ENCODE data around the gene CBFA2T3.

CBFA2T3 gene

GRCh38 chr16:88936556-88937205 is 40.3 kb downstream of the CBFA2T3 start:
- DNase-seq: no peak

- peak; percentile 76 for DNase-seq
Observed at GRCh38 chr16:88936008-88936555, 40.9 kb downstream of the CBFA2T3 start.

- DNase-seq: no peak
Observed at GRCh38 chr16:88934066-88934667, 42.8 kb downstream of the CBFA2T3 start.

- DNase-seq: no peak
Observed at GRCh38 chr16:88932929-88933328, 44.1 kb downstream of the CBFA2T3 start.

GRCh38 chr16:88931936-88932335 is 45.1 kb downstream of the CBFA2T3 start:
- no peak for DNase-seq

GRCh38 chr16:88931373-88931900 is 45.6 kb downstream of the CBFA2T3 start:
- DNase-seq: no peak

- no peak for DNase-seq
Observed at GRCh38 chr16:88930716-88931115, 46.3 kb downstream of the CBFA2T3 start.

GRCh38 chr16:88929091-88929445 is 47.9 kb downstream of the CBFA2T3 start:
- DNase-seq: peak; percentile 73

GRCh38 chr16:88928405-88929090 is 48.5 kb downstream of the CBFA2T3 start:
- DNase-seq: peak; percentile 46

GRCh38 chr16:88927661-88928060 is 49.3 kb downstream of the CBFA2T3 start:
- no peak for DNase-seq

GRCh38 chr16:88927010-88927409 is 50.0 kb downstream of the CBFA2T3 start:
- no peak for DNase-seq

GRCh38 chr16:88926374-88926990 is 50.5 kb downstream of the CBFA2T3 start:
- DNase-seq: no peak

GRCh38 chr16:88925540-88925887 is 51.5 kb downstream of the CBFA2T3 start:
- no peak for DNase-seq

GRCh38 chr16:88924834-88925539 is 52.0 kb downstream of the CBFA2T3 start:
- peak; percentile 84 for DNase-seq

GRCh38 chr16:88923926-88924833 is 52.8 kb downstream of the CBFA2T3 start:
- DNase-seq: no peak

- DNase-seq: no peak
Observed at GRCh38 chr16:88923450-88923849, 53.6 kb downstream of the CBFA2T3 start.

GRCh38 chr16:88922826-88923410 is 54.1 kb downstream of the CBFA2T3 start:
- DNase-seq: no peak

GRCh38 chr16:88922114-88922825 is 54.7 kb downstream of the CBFA2T3 start:
- no peak for DNase-seq

GRCh38 chr16:88921591-88921990 is 55.4 kb downstream of the CBFA2T3 start:
- DNase-seq: peak; percentile 11

All from DMS153 (cell line).